Adrenal gland (tissue), 5 donors: ENCODE results near the gene OR2B6.

ENCODE experiments used
- CTCF ChIP-seq, 6 experiments: fragments of 450-650 bp in 4 of 6; fragments of 200-600 bp in 2 of 6; sonication (generic) in 1 of 6; IDR thresholded peaks; 1 replicate in 5 of 6; 2 replicates in 1 of 6; pipeline versions ENCODE4 v1.5.1 to v1.8.0; 2016 to 2021; ENCODE audit warnings: antibody characterized with exemption in 6 of 6, mild to moderate bottlenecking in 2 of 6, moderate library complexity in 1 of 6
- POLR2A ChIP-seq, 2 donors: fragments of 450-650 bp; IDR thresholded peaks; one replicate each; pipeline ENCODE4 v1.6.1; 2017; ENCODE audit warnings: antibody characterized with exemption in 2 of 2, mild to moderate bottlenecking in 2 of 2, moderate library complexity in 1 of 2
- donor health status: DM: no; HTN: no; CAD: no.

- TF ChIP-seq CTCF (IDR thresholded peaks at IDR 0.05) = no peak
- TF ChIP-seq POLR2A (IDR thresholded peaks at IDR 0.05) = no peak
Observed at GRCh38 chr6:28000351-28001045, 43.5 kb downstream of the OR2B6 start.
